ENCODE results near the gene TRIM28.
A peak's percentile ranks its signal among the peaks of the same experiment; 100 is the strongest.

TRIM28 gene

GRCh38 chr19:58579473-58580142, 35.7 kb downstream of the TRIM28 start:
- no peak for DNase-seq

- DNase-seq: peak; percentile 82
Measured at GRCh38 chr19:58581227-58582141, 37.6 kb downstream of the TRIM28 start.

- DNase-seq: no peak
Measured at GRCh38 chr19:58582985-58583384, 39.1 kb downstream of the TRIM28 start.

- DNase-seq: no peak
Measured at GRCh38 chr19:58584498-58585441, 40.9 kb downstream of the TRIM28 start.

- DNase-seq: no peak
Measured at GRCh38 chr19:58585442-58586132, 41.7 kb downstream of the TRIM28 start.

- DNase-seq: no peak
Measured at GRCh38 chr19:58586133-58586765, 42.4 kb downstream of the TRIM28 start.
